HG03571 (cell line): Measurements from ENCODE around the gene FKBP6.
A peak's percentile ranks its signal among the peaks of the same experiment; 100 is the strongest.
"Not testable (repeated sequence)": the region's sequence is repeated elsewhere in the genome, so short reads cannot be mapped to it uniquely, and the experiment has no call there.

Source experiments
- ATAC-seq: cut with Tn5 transposase; IDR thresholded peaks from one replicate; pipeline ENCODE4 v1.9.1; 2021; ENCODE audit not compliant: unreplicated experiment

The FKBP6 gene, protein sequence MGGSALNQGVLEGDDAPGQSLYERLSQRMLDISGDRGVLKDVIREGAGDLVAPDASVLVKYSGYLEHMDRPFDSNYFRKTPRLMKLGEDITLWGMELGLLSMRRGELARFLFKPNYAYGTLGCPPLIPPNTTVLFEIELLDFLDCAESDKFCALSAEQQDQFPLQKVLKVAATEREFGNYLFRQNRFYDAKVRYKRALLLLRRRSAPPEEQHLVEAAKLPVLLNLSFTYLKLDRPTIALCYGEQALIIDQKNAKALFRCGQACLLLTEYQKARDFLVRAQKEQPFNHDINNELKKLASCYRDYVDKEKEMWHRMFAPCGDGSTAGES

DNA sequence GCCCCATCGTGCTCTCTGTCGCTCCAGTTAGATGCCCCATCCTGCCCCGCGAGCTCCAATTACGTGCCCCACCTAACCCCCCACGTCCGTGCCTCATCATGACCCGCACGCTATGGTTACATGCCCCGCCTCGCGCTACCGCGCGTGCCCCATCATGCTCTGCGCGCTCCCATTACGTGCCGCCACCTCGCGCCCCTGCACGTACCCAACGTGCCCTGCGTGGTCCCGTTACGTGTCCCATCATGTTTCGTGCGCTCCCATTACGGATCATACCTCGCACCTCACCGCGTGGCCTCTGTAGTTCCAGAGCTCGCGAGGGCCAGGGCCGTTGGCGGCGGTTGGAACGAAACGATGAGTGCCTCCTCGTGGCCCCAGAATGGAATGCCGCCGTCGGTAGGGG lies at the start of gene FKBP6, which contains the start of gene TRIM50:
FKBP6 (plus strand) TSS at position 240 of the 400 bp plus-strand sequence. CDS start 268 bp downstream, outside the sequence.
TRIM50 (minus strand) TSS at position 161 of the 400 bp plus-strand sequence. CDS start 3,295 bp downstream, outside the sequence.
- ATAC-seq: not testable (repeated sequence)

DNA sequence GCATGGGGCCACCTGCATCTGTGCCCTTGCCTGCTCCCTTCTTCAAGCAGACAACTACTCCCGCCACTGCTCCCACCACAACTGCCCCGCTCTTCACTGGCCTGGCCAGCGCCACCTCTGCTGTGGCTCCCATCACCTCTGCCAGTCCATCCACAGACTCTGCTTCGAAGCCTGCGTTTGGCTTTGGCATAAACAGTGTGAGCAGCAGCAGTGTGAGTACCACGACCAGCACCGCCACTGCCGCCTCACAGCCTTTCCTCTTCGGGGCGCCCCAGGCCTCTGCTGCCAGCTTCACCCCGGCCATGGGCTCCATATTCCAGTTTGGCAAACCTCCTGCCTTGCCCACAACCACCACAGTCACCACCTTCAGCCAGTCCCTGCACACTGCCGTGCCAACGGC lies 30.7 kb upstream of the FKBP6 start:
- not testable (repeated sequence) for ATAC-seq

DNA sequence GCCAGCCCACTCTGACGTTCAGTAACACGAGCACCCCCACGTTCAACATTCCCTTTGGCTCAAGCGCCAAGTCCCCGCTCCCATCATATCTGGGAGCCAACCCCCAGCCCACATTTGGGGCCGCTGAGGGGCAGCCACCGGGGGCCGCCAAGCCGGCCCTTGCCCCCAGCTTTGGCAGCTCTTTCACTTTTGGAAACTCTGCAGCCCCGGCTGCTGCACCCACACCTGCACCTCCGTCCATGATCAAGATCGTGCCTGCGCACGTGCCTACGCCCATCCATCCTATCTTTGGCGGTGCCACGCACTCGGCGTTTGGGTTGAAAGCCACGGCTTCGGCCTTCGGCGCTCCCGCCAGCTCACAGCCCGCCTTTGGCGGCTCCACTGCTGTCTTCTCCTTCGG lies 30.3 kb upstream of the FKBP6 start:
- ATAC-seq: not testable (repeated sequence)

DNA sequence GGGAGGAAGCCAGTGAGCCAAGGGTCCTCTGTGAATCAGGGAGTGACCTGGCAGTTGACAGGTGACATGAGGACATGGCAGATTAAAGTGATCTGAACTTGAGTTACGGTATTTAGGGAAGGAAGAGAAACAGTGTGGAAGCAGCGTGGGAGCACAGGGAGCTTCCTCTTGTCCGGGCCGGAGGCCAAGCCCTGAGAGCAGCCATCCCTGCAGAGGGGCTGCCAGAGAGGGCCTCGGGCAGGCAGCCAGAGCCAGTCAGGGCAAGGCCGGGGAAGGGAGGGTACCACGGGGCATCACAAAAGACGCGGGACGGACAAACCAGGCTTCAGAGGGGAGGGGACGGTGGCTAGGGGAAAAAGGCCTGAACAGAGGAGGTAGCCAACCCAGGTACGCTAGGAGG lies 28.1 kb upstream of the FKBP6 start:
- not testable (repeated sequence) for ATAC-seq

DNA sequence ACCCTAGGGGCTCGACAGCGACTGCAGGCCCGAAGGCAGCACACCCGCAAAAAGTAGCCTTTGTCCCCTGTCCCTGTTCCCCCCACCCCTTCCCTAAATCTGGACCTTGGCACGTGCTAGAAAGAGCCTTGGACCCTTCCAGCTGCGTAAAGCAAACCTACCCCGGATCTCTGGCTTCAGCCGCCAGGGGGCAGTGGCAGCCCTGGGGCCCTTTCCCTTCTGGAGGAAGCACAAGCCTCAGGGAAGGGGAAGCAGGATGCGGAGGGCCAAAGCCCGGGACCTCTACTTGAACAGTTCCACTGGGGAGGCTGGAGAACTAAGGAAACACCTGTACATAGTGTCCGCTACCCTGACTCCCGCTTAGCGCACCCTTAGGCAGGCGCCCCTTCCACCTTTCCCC lies 26.9 kb upstream of the FKBP6 start:
- ATAC-seq: not testable (repeated sequence)

DNA sequence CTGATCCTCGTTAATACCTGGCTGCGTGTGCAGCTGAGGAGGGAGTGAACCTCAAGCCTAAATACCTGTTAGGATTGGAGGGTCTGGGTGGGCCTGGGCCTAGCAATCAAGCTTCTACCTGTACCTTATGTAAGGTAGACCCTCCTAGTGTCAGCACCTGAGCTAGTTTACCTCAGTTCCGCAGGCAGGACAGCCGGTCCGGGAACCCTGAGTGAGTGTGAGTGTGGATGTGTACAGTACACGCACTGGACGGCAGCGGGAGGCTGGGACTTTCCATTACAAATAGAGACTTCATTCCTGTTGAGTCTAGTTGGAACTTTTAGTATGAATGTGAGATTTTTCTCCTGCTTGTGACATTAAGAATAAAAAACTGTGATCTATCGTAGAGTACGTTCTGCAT lies 25.1 kb upstream of the FKBP6 start:
- not testable (repeated sequence) for ATAC-seq

DNA sequence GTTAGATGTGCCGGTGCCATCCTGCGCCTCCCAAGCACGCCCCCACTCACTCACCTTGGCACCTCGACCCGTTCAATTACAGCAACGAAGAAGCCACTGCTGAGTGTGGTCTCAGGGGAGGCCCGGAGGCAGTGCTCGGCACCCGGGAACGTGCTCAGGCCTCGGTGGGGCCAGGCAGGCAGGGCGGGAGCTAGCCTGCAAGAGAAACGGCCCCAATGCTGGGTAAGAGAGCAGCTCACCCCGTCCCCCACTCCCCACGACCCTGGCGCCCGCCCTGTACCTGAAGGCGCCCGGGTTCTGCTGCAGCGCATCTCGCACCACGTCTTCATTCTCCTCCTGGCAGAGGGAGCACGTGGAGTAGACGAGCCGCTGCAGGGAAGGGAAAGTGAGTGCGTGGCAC lies 24.4 kb upstream of the FKBP6 start:
- ATAC-seq: no peak

DNA sequence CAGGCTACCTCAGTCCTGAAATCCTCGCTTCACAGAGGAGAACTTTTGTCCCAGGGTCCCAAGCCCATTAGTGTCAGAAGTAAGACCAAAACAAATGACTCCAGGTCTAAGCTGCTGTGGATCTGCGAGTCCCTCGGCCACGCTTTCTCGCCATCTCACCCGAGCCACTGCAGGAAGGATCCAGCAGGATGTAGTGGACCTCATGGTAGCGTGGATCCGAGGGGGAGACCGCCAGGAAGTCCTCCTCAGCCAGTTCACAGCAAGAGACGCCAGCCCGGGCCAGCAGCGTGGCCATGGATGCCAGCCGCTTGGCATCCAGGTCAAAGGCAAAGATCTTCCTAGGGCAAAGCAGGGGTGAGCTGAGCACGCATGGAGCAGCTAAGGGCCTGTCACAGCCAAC lies 23.9 kb upstream of the FKBP6 start:
- no peak for ATAC-seq

DNA sequence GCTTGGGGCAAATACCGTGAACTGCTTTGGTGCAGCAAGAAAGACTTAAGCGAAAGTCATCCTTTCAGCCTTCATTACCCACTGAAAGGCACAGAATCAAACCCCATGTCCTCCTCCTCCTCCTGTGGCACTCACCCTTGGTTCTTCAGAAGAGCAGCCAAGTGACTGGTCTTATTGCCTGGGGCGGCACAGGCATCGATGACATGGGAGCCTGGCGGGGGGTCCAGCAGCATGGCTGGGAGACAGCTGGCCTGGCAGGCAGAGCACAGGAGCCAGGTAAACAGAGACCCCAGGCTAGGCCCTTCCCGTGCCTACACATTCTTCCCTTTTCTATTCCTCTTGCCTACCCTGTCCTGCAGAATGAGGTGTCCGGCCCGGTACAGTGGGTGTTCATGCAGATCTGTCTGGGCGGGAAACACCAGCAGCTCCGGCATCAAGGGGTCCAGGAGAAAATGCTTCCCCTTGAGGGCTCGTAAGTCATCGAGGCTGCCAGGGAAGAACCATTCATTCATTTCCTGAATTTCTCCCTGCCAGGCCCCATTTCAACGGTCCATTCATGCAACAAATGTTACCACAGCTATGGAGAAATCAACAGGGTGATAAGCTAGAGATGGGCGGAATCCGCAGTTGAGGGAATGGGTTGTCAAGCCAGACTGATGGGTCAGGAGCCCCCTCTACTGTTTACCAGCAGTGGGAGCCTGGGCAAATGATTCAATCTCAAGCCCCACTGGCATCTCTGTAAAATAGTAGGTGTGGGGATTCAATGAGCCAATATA lies 23.2 kb upstream of the FKBP6 start:
- ATAC-seq: not testable (repeated sequence)

DNA sequence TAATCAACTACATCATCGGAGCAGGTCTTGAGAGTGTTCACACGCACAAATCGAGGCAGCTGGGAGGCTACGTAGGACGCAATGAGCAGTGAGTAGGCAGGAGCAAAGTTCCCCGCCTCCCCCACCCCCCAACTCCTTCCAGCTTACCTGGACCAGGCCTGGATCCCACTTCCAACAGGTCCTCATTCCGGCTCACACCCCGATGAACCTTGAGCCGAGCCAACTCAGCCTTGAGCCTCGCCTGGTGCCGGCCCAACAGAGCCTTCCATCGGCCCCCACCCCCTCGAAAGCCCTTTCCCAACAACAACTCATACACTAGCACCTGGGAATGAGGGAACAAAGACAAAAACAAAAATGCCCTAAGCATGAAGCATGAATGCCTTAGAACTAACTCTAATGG lies 20.5 kb upstream of the FKBP6 start:
- ATAC-seq: no peak

DNA sequence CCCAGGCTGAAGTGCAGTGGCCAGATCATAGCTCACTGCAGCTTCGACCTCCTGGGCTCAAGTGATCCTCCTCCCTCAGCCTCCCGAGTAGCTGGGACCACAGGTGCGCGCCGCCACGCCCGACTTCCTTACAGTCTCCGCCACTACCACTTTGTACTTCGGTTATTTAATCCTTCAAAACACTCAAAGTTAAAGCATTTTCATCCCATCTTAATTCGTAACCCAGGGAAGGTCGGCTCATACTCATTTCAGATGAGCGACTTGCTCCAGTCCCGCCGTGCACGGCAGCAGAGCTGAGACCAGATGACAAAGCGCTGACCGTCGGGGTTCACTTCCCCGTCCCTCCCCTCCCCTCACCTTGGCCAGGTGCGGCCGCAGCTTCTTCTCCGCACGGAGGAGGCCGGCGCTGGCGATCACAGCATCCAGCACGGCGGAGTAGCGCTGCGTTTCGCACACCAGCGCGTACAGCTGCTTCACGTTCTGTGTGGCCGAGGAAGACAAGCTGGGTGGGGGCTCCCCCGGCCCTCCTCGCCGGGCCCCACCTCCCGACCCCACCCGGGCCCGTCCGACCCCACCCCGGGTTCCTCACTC lies 19.8 kb upstream of the FKBP6 start:
- peak; percentile 34 for ATAC-seq

DNA sequence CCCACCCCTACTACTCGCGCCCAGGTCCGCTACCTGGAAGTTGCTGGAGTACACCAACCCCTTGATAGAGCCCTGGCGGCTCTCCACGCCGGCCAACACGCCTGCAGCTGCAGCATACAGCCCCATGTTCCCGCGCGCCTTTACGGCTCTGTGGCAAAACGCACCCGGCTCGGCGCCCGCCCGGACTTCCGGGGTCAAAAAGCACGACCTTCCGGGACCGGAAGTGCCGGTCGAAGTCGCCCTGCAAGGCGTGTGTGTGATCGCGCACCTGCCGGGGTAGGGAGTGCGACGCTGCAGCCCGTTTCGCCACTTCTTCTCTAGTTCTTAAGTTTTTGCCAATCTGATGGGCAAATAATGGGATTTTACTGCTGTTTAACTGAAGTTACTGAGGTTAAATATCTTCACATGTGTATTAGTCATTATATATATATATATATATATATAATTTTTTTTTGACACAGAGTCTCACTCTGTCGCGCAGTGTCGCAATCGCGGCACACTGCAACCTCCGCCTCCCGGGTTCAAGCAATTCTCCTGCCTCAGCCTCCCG lies 19.2 kb upstream of the FKBP6 start, which contains the start of gene NSUN5:
NSUN5 (minus strand) TSS at position 162 of the 550 bp plus-strand sequence; CDS start at position 126, 36 bp downstream.
- ATAC-seq: peak; percentile 75

DNA sequence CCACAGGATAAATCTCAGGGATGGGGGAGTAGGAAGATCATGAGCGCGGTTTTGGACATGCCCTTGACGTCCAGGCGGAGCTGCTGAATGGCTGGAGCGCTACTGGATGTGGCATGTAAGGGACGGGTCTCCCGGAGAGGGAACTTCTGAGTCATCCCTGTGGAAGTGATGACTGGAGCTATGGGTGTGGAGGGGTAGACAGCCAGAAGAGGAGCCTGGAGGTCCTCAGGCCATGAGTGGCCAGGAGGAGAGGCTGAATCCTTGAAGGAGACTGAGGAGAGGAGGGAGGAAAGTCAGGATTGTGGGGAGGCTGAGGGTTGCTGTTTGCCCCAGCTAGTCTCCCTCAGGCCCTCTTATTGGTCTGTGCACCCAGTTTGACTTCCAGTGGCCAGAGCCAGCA lies 16.5 kb upstream of the FKBP6 start:
- not testable (repeated sequence) for ATAC-seq

DNA sequence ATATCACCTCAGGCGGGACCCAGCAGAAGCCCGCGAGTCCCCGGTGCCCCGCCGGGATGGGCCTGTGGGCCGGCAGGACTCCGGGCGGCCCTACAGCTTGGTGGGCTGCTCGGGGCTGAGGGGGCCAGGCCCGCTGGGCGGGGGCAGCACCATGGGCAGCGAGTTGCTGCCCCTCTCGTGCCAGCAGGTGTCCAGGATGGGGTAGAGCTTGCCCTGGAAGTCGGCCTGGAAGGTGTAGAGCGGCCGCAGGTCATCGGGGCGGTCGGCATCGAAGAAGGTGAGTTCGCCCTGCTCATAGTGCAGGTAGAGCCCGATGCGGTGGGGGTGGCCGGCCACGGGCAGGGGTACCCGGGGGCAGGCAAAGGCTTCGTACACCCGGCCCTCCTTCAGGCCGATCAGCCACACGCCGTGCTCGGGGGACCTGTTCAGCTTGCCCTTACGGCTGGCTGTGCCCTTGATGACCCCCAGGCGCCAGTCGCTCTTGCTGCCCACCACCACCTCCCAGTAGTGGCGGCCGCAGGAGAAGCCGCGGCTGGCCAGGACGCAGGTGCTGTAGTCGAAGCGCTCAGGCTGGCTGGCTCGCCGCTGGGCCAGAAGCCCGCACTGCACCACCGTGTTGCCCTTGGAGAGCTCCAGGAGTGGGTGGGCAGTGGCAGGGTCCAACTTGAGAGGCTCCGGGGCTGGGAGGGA lies 15.0 kb upstream of the FKBP6 start:
- no peak for ATAC-seq

DNA sequence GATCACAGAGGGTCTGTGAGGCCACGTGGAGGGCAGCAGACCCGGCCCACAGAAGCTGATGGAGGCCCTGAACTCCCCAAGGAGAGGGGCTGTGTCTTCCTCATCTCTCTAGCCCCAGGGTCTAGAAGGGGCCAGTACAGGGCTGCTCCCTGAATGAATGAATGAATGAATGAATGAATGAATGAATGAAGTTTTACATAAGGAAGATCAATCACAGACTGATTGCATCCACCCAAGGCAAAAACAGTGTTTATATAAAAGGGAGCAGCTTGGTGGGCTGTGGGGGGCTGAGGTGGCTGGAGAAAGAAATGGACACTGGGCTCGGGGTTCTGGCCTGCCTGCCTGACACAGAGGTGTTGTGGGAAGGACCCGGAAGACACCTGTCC lies 14.4 kb upstream of the FKBP6 start:
- no peak for ATAC-seq

DNA sequence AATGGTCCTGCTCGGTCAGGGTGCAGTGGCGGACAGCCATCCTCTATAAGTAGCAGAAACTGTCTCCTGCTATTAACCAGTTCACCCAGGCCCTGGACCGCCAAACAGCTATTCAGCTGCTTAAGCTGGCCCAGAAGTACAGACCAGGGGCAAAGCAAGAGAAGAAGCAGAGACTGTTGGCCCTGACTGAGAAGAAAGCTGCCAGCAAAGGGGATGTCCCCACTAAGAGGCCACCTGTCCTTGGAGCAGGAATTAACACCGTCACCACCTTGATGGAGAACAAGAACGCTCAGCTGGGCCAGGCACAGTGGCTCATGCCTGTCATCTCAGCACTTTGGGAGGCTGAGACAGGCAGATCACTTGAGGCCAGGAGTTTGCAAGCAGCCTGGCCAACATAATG lies 13.7 kb upstream of the FKBP6 start:
- ATAC-seq: no peak

DNA sequence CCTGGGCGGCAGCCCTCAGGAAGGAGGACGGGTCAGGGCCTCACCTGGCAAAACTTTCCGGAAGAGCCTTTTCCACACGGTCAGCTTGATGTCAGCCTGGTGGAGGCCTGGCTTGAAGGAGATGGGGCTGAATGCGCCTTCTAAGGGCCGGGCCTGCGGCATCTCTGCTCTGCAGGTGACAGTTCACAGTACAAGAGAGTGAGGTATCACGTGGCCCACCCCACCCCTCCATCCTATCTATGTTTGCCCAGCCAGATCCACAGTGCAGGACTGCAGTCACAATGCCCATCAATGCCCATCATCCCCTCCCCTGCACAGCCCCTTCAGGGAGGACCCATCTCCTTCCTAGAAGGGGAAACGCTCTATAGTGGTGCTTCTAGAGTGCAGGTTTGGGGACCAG lies 11.4 kb upstream of the FKBP6 start:
- ATAC-seq: no peak

DNA sequence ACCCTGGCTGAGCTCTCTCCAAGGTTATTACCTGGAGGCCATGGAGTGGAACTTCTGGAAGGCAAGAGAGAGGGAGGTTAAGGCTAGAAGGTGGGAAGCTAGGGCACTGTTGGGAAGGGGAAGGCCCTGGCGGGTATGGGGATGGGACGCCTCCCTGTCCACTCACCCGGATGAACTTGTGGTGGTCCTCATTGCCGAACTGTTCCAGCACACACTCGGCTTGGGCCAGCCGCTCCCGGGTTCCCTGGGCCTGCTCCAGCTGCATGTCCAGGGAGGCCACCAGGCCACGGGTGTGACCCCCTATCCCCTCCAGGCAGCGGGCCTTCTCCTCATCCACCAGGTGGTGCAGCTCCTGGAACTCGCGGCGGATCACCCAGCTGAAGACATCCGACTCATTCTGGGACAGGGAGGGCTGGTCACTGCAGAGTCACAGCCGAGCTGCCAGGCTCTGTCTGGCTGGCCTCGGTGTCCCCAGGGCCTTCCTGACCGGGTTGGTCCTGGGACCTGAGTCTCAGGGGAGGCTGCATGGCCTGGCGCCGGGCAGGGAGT lies 9.2 kb upstream of the FKBP6 start:
- ATAC-seq: not testable (repeated sequence)

DNA sequence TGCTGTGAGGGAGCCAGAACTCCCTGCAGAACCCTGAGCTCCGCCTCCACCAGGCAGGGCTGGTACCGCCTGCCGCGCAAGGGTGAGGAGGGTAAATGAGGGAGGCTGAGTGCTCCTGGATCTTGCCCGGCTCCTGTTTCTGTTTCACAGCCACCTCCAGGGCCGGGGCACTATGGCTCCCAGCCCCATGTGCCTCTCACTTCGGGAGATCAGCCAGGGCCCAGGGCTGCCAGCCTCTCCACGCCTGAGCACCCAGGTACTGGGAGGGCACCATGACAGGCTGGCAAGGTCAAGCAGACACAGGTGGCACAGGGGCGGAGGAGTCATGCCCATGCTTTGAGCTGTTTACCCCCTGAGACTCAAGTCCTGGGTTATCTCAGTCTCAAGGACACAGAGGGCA lies 8.4 kb upstream of the FKBP6 start:
- ATAC-seq: not testable (repeated sequence)

DNA sequence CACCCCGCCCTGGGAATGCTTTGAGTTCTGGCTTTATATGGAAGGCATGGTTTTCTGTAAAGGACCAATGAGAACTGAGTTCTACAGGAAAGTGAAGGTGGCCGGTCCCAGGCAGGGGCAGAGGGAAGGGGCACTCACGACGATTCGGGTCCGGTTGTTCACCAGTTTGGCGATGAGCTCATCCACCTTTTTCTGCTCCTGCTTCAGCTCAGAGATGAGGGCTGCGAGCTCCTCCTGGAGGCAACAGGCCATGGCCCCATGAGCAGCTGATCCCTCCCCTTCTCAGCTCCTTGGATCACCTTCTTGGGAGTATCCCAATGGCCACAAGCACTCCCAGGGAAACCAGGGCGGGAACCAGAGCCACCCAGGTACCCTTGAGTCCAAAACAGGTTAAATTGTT lies 8.0 kb upstream of the FKBP6 start:
- ATAC-seq: not testable (repeated sequence)
